ENCODE data around the gene FBXO21. TPM values are rescaled to one million over a fixed set of nuclear protein-coding genes. Genes with fewer than 3 reads are reported as not detected.

FBXO21 gene
- total RNA-seq, 4 donors from 2014 or later, result 76.8 to 133 (median 87.7) TPM

- no peak for DNase-seq (ENCODE audit: low spot score in 2 of 2)
- TF ChIP-seq CTCF (IDR thresholded peaks at IDR 0.05) (no peak), POLR2A (IDR thresholded peaks at IDR 0.05) (no peak)
- WGBS, 2 donors, result 47 to 52% methylated on average over 10 of the region's 10 CpGs
- intact Hi-C loops (cut with DNase I; ENCODE audit: low total_unique reads), result loop anchor here (10.0 kb wide), 1 partner anchor 579 kb away; the partner anchor contains the start of gene MAP1LC3B2
- H3K4me3 ChIP-seq (ENCODE audit: low read depth, poor library complexity, severe bottlenecking), result no peak overlapping the region
Observed at GRCh38 chr12:117134059-117134458, 56.2 kb downstream of the FBXO21 start.

GRCh38 chr12:117130801-117131200, 59.5 kb downstream of the FBXO21 start:
- TF ChIP-seq POLR2A (IDR thresholded peaks at IDR 0.05) (no peak), CTCF (IDR thresholded peaks at IDR 0.05) (no peak)
- no peak for DNase-seq (ENCODE audit: low spot score in 2 of 2)
- intact Hi-C loops (cut with DNase I; ENCODE audit: low total_unique reads), result loop anchor here (10.0 kb wide), 1 partner anchor 576 kb away; the partner anchor contains the start of gene MAP1LC3B2
- 85% methylated on average over 7 of the region's 7 CpGs for WGBS, 2 donors
- H3K4me3 ChIP-seq (ENCODE audit: low read depth, poor library complexity, severe bottlenecking), result no peak overlapping the region

GRCh38 chr12:117129391-117129790, 60.9 kb downstream of the FBXO21 start:
- H3K4me3 ChIP-seq (ENCODE audit: low read depth, poor library complexity, severe bottlenecking), result no peak overlapping the region
- 83 to 87% methylated on average over 5 of the region's 5 CpGs for WGBS, 2 donors
- no peak for TF ChIP-seq POLR2A (IDR thresholded peaks at IDR 0.05)
- TF ChIP-seq CTCF (IDR thresholded peaks at IDR 0.05), result no peak
- intact Hi-C loops (cut with DNase I; ENCODE audit: low total_unique reads), result no loop called here
- DNase-seq (ENCODE audit: low spot score in 2 of 2), result no peak

GRCh38 chr12:117127933-117128823, 62.1 kb downstream of the FBXO21 start:
- no peak for TF ChIP-seq CTCF (IDR thresholded peaks at IDR 0.05)
- no peak for TF ChIP-seq POLR2A (IDR thresholded peaks at IDR 0.05)
- WGBS, 2 donors, result 90 to 94% methylated on average over 6 of the region's 6 CpGs
- intact Hi-C loops (cut with DNase I; ENCODE audit: low total_unique reads), result no loop called here

GRCh38 chr12:117126335-117126734, 63.9 kb downstream of the FBXO21 start:
- H3K4me3 ChIP-seq (ENCODE audit: low read depth, poor library complexity, severe bottlenecking), result no peak overlapping the region
- no peak for TF ChIP-seq CTCF (IDR thresholded peaks at IDR 0.05)
- 88 to 94% methylated on average over 4 of the region's 4 CpGs for WGBS, 2 donors
- intact Hi-C loops (cut with DNase I; ENCODE audit: low total_unique reads), result no loop called here
- no peak for DNase-seq (ENCODE audit: low spot score in 2 of 2)

More at GRCh38 chr12:117127933-117128823, 62.1 kb downstream of the FBXO21 start:
- DNase-seq (ENCODE audit: low spot score in 2 of 2), result no peak
- H3K4me3 ChIP-seq (ENCODE audit: low read depth, poor library complexity, severe bottlenecking), result no peak overlapping the region
